ENCODE results near the gene KBTBD7. TPM values are rescaled to one million over a fixed set of nuclear protein-coding genes. Genes with fewer than 3 reads are reported as not detected.

The KBTBD7 gene
- total RNA-seq, 1 experiment from 2014 or later: 12.9 TPM

DNA sequence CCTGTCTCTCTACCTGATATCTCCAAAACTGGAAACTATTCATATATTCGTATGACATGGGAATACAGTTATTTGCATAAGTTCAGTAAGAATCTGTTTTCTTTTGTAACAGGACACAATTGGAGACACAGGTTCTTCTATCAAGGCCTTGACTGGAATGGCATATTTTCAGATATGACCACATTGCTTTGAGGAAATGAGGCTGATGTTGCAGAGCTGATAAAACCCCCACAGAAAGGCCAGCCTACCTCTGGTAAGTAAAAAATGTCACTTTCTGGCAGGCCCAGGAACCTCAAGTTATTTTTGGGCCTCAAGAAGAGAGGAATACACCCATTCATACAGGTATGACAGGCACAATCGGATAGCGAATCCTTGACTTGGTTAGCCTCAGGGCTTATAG is 32.2 kb downstream of the KBTBD7 start:
- Histone ChIP-seq H2BK20ac (ENCODE audit: low read depth, low read length, poor library complexity, severe bottlenecking) (no peak overlapping the region), H3T11ph (ENCODE audit: low read length) (no peak overlapping the region), H3K4me2 (ENCODE audit: insufficient read depth, insufficient read length, low read length) (no peak overlapping the region), H4K8ac (replicated peaks; ENCODE audit: insufficient read length, low read depth, low read length) (no peak overlapping the region), H2BK12ac (ENCODE audit: insufficient read length, low read depth, low read length) (no peak overlapping the region), H2BK15ac (ENCODE audit: low read depth, low read length) (no peak overlapping the region), H3K23ac (ENCODE audit: insufficient read length, low read depth, low read length) (no peak overlapping the region), H4K20me1 (ENCODE audit: control insufficient read depth, insufficient read depth, insufficient read length) (no peaks in the 10 kb centered on the region), H3K79me1 (ENCODE audit: insufficient read depth, low read depth, low read length, poor library complexity, severe bottlenecking) (no peaks in the 10 kb centered on the region), H2AK5ac (ENCODE audit: insufficient read length, low read length) (no peak overlapping the region), H3K27me3 (ENCODE audit: insufficient read depth, low read length) (no peaks in the 10 kb centered on the region), H3K9ac (ENCODE audit: extremely low read depth, insufficient read length, low read length) (no peak overlapping the region), H3K18ac (ENCODE audit: insufficient read length, low read depth, low read length) (no peak overlapping the region), H3K14ac (ENCODE audit: insufficient read depth, low read length) (no peak overlapping the region), H3K9me3 (ENCODE audit: control insufficient read depth, low read depth, low read length) (no peaks in the 10 kb centered on the region), H2AFZ (ENCODE audit: low read length) (no peak overlapping the region), H4K5ac (ENCODE audit: insufficient read length, low read depth, low read length) (no peak overlapping the region), H3K27ac (ENCODE audit: insufficient read length, low read depth, low read length) (no peak overlapping the region), H2BK5ac (ENCODE audit: insufficient read length, low read length) (no peak overlapping the region), H3K4me1 (ENCODE audit: insufficient read depth, low read length) (peaks cover 10% of the 10 kb centered on the region; the same call in 1 of the 2 replicates), H2BK120ac (ENCODE audit: low read depth, low read length, poor library complexity, severe bottlenecking) (no peak overlapping the region), H3K4ac (ENCODE audit: low read depth, low read length) (no peak overlapping the region), H3K56ac (ENCODE audit: insufficient read length, low read depth, low read length) (no peak overlapping the region), H4K91ac (ENCODE audit: insufficient read length, low read depth, low read length) (no peak overlapping the region), H3K23me2 (ENCODE audit: insufficient read length, low read depth, low read length, poor library complexity, severe bottlenecking) (no peaks in the 10 kb centered on the region), H3K79me2 (ENCODE audit: insufficient read depth, low read length) (no peaks in the 10 kb centered on the region)
- TF ChIP-seq, protein P1, sequence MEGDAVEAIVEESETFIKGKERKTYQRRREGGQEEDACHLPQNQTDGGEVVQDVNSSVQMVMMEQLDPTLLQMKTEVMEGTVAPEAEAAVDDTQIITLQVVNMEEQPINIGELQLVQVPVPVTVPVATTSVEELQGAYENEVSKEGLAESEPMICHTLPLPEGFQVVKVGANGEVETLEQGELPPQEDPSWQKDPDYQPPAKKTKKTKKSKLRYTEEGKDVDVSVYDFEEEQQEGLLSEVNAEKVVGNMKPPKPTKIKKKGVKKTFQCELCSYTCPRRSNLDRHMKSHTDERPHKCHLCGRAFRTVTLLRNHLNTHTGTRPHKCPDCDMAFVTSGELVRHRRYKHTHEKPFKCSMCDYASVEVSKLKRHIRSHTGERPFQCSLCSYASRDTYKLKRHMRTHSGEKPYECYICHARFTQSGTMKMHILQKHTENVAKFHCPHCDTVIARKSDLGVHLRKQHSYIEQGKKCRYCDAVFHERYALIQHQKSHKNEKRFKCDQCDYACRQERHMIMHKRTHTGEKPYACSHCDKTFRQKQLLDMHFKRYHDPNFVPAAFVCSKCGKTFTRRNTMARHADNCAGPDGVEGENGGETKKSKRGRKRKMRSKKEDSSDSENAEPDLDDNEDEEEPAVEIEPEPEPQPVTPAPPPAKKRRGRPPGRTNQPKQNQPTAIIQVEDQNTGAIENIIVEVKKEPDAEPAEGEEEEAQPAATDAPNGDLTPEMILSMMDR (conservative IDR thresholded peaks at IDR 0.05): no peak
- no CpG with 5 or more reads among the region's 3 CpGs for WGBS (ENCODE audit: extremely low coverage, insufficient read length, low lambda C conversion rate)
- Mint-ChIP-seq H3K36me3 (ENCODE audit: insufficient read depth in 1 of 3, low read depth in 3 of 3) (peaks cover 0 to 2% (median 0%) of the 10 kb centered on the region in 3 experiments; a peak in 2 of 7 replicates), H3K9me3 (no peaks in the 10 kb centered on the region), H3K27me3 (ENCODE audit: low read depth) (no peaks in the 10 kb centered on the region), H3K4me3 (no peak overlapping the region), H3K27ac (peak overlapping the region in 1 of 3 experiments; percentile 55; a peak in 1 of 7 replicates), H3K4me1 (peaks cover 25 to 37% of the 10 kb centered on the region in 2 experiments)
- DNase-seq: no peak

All from H9 (cell line).